ENCODE data around the gene C6orf89.
A peak's percentile ranks its signal among the peaks of the same experiment; 100 is the strongest.

C6orf89 gene

DNA sequence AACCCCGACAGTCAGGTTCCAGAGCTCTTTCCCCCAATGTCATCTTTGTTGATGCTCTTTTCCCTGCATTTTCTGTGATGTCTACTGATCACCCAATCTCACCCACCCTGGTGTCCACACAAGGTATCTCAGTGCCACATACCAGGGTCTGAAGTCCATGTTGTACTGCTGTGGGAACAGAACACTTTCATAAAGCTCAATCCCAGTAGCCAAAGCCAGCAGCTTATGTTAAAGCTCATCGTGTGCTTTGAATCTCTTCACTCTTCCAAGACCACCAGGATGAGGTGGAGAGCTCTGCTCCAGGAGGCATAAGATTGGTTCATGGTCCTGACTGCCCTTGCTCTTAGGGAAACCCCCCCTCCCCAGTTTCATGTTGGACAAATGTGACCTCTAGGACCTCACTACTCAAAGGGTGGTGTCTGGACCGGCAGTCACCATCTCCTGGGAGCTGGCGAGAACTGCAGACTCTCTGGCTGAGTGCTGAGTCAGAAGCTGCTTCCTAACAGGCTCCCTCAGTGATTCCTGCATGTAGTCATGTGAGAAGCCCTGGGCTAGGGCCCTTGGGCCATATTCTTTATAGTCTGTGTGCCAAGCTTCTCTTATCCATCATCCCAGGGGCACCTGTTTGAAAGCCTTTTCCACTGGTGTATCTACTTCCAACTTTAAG, 33.1 kb upstream of the C6orf89 start:
- DNase-seq: peak; percentile 85

DNA sequence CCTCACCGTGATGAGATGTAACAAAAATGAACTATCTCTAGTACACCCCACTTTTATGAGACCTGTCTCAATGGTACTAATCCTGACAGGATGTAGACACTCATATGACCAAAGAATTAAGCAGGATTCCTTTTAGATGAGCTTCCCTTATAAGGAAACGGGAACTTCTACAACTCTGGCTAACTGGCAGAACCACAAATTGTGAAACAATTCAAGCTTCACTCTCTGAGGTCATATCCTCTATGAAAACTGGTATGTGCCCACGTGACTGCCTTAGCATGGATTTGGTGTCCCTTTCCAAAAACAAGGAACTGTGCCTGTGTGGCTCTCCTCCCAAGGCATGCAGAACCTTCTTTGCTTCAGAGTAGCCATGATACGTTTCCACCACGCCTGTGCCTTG, 32.4 kb upstream of the C6orf89 start:
- DNase-seq: peak; percentile 92

DNA sequence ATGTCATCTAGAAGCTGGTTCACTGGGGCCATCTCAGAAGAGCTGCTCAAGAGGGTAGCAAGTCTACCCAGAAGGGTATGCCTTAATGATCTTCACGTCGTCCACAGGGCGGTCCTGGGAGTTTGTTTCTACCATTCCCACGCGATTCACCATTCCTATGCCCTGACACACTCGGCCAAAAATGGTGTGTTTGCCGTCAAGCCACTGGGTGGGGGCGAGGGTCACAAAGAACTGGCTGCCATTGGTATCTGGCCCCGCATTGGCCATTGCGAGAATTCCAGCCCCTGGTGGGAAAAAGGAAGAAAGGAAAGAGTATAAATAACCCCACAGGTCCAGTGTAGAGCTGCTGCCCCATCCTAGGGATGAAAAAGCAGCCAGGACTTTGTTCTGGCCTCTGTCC, 30.0 kb upstream of the C6orf89 start:
- DNase-seq: no peak

DNA sequence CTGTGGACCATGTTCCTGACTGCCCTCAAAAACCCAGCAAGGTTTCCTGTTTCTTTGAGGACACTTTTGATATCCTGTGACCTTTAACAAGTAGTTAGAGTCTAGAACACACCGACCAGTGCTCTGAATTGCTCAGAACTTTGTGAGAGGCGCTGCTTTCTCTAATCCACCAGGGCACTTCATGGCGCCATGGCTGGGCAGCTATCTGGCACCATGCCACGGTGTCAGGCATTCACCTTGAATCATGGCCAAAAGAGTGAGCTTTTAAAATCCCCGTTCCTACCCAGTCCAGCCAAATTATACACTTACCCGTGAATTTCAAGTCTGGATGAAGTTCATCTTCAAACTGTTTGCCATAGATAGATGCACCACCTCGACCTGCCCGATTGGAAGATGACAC, 29.5 kb upstream of the C6orf89 start:
- no peak for DNase-seq

DNA sequence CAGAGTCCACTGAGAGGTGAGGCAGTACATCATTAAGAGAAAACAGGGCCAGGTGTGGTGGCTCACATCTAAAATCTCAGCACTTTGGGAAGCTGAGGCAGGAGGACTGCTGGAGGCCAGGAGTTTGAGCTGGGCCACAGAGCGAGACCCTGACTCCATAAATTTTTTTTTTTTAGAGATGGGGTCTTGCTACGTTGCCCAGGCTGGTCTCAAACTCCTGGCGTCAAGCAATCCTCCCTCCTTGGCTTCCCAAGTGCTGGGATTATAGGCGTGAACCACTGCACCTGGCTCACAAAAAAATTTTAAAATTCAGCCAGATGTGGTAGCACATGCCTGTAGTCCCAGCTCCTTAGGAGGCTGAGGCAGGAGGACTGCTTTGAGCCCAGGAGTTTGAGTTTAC, 28.4 kb upstream of the C6orf89 start:
- no peak for DNase-seq

DNA sequence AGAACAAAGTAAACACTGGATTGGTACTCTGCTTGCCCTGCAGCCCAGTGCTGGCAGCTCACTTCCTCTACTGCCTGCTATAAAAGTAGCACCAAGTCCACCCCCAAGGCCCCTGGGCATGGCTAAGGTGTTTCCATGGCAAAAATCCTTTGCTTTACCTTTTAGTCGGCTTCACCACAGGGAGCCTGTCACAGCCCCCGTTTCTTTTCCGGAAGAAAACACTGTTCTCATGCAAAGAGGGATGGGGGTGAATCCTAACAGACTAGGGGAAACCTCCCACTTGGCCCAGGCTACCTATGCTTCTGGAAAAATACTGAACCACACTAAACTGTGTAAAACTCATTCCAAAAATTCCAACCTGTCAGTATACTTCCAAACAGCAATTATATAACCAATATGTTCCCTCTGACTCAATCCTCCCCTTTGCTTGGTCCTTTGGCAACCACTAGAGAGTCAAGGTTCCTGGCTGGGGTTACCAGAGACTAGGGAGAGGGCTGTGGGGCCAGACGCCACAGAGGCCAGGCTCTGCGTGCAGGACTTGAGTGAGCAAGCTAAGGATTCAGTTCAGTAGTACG, 27.3 kb upstream of the C6orf89 start:
- DNase-seq: peak; percentile 93

DNA sequence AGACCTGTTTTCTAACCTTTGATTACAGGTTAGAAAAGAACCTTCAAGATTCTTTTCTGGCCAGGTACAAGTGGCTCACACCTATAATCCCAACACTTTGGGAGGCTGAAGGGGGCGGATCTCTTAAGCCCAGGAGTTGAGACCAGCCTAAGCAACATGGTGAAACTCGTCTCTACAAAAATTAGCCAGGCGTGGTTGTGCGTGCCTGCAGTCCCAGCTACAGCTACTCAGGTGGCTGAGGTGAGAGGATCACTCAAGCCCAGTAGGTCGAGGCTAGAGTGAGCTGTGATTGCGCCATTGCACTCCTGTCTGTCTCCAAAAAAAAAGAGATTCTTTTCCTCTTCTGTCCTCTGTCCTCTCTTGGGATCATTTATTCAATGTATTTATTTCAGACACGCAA, 25.6 kb upstream of the C6orf89 start:
- DNase-seq: no peak

DNA sequence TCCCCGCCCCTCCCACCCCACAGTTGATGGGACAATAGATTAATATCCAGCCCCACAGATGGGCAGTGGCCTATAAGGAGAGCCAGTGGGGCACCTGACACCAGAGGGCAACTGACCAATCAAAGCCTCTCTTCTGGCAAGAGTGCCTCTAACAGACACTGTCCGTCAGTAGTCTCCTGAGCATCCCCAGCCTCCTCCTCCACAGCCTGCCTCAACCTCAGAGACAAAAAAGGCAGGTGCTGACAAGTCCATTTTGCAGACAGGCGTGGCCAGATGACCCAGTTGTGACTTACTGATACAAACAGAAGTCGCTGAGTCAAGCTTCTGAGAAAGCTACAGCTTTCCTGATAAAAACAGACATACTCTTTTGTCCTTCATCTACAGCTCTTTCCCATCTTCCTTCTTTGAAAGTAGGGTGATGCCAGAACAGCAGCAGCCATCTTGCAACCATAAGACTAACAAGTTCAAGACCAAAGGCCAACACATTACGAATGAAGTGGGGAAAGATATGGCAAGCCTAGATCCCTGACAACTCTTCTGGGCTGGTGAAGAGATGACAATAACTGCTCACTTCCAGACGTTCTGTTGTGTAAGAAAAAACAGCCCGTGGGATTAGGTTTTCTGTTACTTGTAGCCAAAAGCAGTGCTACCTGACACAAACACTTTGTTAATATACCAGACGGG, 23.4 kb upstream of the C6orf89 start:
- no peak for DNase-seq

DNA sequence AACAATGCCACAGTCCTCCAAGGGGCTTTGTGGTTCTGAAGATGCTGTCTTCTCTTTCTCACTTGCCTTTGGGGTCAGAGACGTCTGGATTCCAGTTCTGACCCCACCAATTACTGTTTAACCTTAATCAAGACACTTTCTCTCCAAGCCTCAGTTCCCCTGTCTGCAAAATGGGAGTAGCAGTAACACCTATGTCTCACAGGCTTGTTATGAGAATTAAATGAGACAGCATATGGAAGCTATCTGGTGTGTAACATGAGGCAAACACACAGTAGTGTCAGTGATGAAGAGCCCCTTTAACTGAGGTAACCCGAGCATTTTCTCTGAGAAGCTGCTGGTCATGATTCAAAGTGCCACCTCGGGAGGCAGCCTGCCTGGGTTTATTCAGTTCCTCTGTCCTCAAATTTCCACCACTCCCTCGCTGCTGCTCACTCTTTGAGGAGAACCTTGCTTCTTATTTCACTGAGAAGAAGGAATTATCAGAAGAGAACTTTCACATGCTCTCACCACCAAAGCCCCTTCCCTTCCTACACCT, 22.8 kb upstream of the C6orf89 start:
- no peak for DNase-seq

DNA sequence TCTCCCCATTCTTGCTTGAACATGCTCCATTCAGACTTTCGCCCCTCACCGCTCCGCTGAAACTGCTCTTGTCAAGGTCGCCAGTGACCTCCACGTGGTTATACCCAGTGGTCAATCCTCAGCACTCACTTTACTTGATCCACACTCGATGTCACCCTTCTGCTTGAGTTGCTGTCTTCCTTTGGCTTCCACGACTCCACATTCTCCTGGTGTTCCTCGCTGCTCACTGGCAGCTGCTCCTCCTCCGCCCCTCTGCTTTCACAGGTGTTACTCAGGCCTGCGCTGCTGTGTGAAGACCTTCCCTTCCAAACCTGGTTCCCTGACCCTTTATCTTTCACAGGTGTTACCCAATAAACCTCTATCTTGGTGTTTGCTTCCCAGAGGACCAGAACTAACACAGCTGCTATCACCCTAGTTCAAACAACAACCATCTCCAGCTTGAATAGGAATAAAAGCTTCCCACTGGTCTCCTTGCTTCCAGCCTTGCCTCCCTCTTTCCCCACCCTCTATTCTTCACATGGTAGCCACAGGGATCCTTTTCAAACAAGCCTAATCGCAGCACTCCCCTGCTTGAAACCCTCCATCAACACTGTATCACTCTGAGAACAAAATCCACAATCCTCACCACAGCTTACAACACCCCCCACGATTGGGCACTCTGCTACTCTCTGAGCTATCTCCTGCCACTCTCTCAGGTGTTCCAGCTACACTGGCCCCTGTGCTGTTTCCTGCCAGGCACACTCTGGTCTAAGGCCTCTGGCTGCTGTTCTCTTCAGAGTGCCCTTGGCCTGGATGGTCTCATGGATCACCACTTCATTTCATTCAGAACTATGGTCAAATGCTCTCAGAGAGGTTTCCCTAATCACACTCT, 21.8 kb upstream of the C6orf89 start:
- no peak for DNase-seq

DNA sequence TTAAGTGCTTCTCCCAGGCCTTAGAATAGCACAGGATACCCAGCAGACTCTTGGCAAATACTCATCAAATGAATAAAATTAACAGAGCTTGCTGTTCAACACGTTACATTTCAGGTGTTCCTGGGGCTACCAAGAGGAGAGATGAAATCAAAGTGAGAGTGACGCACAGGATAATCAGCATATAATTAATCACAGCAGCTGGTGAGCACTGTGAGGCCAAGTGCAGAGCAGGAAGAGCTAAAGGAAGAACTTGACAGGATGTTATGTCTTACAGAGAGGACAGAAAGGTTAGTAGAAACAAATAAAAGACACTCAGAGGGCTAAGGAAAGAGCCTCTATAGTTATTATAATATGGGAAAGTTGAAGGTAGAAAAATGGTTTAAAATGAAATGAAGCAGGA, 19.9 kb upstream of the C6orf89 start:
- DNase-seq: no peak

DNA sequence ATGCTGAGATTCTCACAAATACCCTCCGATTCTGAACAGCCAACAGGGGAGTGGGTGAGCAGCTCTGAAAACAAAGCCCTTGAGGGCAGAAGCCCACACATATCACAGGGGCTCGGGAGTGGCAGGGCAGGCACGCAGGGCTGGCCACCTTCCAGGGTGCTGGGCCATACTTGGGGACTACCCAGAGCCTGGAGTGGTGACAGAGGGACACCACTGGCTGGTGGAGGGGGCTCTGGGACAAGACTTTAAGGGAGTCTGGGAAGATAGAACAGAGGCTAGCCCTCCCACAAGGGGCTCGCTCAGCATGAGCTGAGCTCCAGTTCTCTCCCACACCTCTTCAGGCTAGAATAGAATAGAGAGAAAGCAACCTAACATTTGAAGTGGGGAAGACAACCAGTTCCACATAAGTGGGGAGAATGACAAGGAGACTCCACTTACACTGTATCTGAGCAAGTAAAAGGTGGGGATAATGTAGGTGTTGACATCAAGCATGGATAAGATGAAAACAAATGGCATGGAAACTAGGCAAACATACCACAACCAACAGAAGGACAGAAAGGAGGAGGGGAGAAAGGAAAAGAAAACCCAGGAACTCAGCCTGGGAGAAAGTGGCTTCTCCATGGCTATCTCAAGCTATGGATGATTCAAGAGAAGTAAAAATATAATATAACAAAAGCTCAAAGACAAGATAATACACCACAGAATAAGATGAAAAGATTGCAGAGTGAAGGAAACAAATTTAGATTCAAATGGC, 18.1 kb upstream of the C6orf89 start:
- no peak for DNase-seq

DNA sequence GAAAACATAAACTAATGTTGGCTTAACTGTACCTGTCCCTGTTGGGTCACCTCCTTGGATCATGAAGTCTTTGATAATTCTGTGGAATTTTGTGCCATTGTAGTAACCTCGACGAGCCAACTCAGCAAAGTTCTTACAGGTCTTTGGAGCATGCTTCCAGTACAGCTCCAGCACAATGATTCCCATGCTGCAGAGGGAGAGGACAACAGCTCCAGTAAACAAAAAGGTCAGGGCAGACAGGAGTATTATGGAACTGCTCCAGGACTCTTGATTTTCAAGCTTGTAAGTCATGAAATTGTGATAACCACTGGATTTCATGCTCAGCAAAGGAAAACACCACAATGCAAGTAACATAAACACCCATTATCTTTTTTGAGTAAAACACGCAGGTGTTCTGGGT, 14.1 kb upstream of the C6orf89 start:
- DNase-seq: no peak

DNA sequence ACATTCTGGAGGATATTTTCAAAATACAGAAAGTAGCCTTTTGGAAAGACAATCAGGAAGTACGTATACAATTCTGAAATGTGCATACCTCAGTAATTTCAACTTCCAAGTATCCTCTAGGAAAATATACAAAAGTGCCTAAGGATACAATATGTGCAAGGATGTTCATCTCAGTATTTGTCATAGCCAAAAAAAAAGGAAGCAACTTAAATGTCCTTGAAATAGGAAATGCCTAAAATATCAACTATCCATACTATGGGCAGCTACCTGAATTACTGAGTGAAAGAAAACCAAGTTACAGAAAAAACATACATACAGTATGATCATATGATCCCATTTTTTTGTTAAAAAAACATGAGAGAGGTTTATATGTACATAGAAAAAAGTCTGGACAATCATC, 12.6 kb upstream of the C6orf89 start:
- no peak for DNase-seq

DNA sequence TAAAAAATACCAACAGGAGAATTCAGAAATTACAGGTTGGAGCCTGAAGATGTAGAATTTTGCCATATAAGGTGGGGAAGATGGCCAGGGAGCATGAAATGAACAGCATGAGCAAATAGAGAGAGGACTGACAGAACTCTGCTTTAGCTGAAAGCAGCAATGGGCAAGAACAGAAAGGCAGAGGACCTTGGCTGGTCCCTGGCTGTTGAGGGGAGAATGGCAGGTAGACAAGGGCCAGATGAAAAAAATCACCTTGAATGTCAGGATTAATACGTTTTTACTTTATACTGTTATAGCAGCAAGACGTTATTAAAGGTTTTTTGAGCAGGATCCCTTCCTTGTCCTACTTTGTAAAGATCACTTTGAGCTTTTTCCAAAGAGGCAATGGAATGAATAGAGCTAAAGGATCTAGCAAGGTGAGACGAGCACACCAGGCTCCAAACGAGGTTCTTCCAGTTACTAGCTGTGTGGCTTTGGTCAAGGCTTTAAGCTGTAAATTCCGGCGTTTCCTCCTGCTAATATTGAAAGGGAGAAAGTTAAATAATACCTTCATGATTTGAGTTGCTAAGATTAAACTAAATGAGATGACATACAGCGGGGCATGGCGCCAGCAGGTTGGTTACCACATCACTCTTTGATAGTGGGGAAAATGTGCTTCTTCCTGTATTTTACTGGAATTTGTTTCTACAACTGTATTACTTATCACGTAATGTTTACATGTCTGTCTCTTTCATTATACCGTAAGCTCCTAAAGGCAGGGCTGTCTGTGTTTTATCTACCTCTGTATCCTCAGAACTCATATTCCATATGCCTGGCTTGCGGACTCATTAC, 11.9 kb upstream of the C6orf89 start:
- no peak for DNase-seq

DNA sequence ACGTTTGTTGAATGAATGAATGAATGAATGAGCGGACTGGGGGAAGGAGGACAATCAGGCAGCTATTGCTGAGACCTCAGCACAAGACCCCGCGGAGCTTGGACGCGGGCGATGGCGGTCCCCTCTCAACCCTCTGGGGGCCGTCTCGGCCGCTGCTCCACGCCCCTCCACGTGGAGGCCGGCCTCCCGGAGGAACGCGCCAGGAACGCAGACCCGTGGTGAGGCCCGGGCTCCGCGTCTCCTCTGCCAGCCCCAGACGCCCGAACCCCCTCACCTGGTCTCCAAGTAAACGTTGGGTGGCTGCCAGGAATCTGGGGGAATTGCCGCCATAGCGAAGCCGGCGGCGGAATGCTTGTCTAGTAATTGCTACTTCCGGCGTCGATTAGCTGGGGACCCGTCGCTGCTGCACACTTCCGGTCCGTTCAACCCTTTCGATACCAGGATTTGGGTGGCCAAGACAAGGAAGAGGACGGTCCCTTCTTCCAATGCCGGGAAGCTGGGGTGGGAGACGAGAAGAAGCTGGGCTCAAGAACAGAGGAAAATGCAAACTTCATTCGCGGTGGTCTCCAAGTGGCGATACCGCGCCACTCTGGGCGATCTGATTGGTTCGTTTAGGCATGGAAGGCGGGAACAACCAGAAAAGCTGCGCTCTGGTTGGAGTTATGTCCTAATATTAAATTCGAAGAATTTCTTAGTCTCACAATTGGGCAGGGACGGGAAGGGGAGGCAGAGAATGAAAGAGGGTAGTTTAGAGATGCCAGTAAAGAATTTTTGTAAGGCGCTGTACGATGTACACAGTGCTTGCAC, 11.1 kb upstream of the C6orf89 start, which contains the start of gene PPIL1:
Gene PPIL1 (minus strand): TSS at position 361 of the 807 bp plus-strand sequence. CDS start 31 bp downstream, at position 330.
- DNase-seq: peak; percentile 81

DNA sequence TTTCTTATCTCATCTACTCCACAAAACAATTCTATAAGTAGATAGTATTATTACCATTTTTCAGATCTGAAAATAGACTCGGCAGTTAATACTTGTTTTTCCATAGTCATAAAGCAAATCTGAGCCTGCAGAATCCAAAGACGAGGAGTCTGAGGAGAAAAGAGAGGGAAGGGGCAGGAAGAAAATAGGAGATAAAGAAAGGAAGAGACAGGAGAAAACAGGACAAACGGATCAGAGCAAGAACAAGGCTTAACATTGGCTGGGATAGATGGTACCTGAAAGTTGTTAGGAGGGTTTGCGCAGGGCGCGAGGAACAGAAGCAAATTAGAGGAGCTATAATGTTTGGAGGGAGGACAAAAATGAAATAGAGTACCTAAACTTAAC, 10.5 kb upstream of the C6orf89 start:
- DNase-seq: no peak

DNA sequence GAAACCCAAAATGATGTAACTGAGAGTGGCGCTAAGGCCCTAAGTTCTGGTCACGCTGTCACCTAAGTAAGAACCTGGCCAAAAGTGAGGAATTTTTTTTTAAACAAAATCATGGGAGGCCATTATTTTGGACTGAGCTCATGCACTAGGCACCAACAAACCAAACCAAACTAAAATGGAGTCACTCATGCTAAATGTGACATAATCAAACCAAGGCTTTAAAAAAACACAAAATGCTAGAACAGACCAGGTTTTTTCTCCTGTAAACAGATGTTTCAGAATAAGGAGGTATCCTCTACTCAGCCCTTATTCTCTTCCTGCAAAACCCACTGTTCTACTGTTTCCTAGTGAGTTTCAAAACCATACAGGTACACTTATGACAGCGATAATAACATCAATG, 1.1 kb upstream of the C6orf89 start:
- DNase-seq: no peak

DNA sequence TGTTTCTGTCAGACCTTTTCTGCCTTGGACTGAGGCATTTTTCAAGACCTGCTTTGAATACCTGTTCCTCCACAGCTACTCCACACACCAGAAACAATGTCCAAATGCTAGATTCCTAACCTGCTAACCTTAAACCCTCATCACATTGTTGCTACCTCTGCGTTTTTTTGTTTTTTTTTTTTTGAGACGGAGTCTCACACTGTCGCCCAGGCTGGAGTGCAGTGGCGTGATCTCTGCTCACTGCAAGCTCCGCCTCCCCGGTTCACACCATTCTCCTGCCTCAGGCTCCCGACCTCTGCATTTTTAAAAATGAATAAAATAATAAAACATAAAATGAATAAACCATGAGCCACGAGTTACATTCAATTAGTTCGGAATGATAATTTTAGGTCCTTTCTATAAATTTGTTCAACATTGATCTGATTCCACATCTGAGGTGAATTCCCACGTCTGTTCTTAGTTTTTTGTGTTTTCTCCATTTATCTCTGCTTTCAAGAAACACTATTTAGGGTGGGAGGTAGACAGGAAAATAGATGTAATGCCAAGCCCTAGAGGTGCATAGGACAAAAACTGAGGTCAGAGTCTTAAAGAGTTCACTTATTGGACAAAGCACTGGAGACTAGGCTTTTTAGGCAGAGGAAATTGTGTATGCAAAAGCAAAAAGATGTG, 1.3 kb downstream of the C6orf89 start:
- no peak for DNase-seq

DNA sequence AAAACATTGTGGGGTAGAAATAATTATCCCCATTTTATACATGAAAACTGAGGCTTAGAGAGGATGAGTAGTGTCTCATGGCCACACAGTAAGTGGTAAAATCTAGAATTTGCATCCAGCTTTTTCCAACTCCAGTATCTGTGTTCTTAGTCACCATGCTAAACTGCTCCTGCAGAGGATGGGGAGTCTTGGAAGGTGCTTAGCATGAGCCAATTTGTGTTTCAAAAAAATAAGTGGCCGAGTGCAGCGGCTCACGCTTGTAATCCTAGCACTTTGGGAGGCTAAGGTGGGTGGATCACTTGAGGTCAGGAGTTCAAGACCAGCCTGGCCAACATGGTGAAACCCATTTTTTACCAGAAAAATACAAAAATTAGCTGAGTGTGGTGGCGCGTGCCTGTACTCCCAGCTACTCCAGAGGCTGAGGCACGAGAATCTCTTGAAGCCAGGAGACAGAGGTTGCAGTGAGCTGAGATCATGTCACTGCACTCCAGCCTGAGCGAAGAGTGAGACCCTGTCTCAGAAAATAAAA, 2.4 kb downstream of the C6orf89 start:
- no peak for DNase-seq
